ENCODE measurements around the gene ANXA3. TPM values are rescaled to one million over a fixed set of nuclear protein-coding genes. Genes with fewer than 3 reads are reported as not detected.

ANXA3 gene
- total RNA-seq, 4 donors from 2014 or later = 13.5 to 34.3 (median 21.2) TPM

GRCh38 chr4:78524009-78524408, 27.6 kb upstream of the ANXA3 start:
- 0 to 50% methylated on average over 1 of the region's 1 CpG for WGBS, 2 donors
- H3K4me3 ChIP-seq (ENCODE audit: low read depth, poor library complexity, severe bottlenecking) = no peak overlapping the region
- intact Hi-C loops (cut with DNase I; ENCODE audit: low total_unique reads) = no loop called here
- no peak for DNase-seq (ENCODE audit: low spot score in 2 of 2)
- TF ChIP-seq POLR2A (IDR thresholded peaks at IDR 0.05) (no peak), CTCF (IDR thresholded peaks at IDR 0.05) (no peak)

GRCh38 chr4:78525559-78525958, 26.0 kb upstream of the ANXA3 start:
- TF ChIP-seq CTCF (IDR thresholded peaks at IDR 0.05) = no peak
- TF ChIP-seq POLR2A (IDR thresholded peaks at IDR 0.05) = no peak
- 84 to 85% methylated on average over 3 of the region's 3 CpGs for WGBS, 2 donors
- no peak overlapping the region for H3K4me3 ChIP-seq (ENCODE audit: low read depth, poor library complexity, severe bottlenecking)
- intact Hi-C loops (cut with DNase I; ENCODE audit: low total_unique reads) = no loop called here
- no peak for DNase-seq (ENCODE audit: low spot score in 2 of 2)

- TF ChIP-seq POLR2A (IDR thresholded peaks at IDR 0.05) (no peak), CTCF (IDR thresholded peaks at IDR 0.05) (no peak)
- 93 to 100% methylated on average over 1 of the region's 1 CpG for WGBS, 2 donors
- intact Hi-C loops (cut with DNase I; ENCODE audit: low total_unique reads) = no loop called here
These were observed 24.5 kb upstream of the ANXA3 start for GRCh38 chr4:78527103-78527502.

GRCh38 chr4:78527555-78527954, 24.0 kb upstream of the ANXA3 start:
- no peak for TF ChIP-seq POLR2A (IDR thresholded peaks at IDR 0.05)
- no peak for TF ChIP-seq CTCF (IDR thresholded peaks at IDR 0.05)
- no peak for DNase-seq (ENCODE audit: low spot score in 2 of 2)
- intact Hi-C loops (cut with DNase I; ENCODE audit: low total_unique reads) = no loop called here
- no peak overlapping the region for H3K4me3 ChIP-seq (ENCODE audit: low read depth, poor library complexity, severe bottlenecking)
- WGBS, 2 donors = 72 to 77% methylated on average over 4 of the region's 4 CpGs

More at GRCh38 chr4:78527103-78527502, 24.5 kb upstream of the ANXA3 start:
- no peak overlapping the region for H3K4me3 ChIP-seq (ENCODE audit: low read depth, poor library complexity, severe bottlenecking)
- no peak for DNase-seq (ENCODE audit: low spot score in 2 of 2)

- TF ChIP-seq POLR2A (IDR thresholded peaks at IDR 0.05) (no peak), CTCF (IDR thresholded peaks at IDR 0.05) (no peak)
- no peak for DNase-seq (ENCODE audit: low spot score in 2 of 2)
- intact Hi-C loops (cut with DNase I; ENCODE audit: low total_unique reads) = no loop called here
- no peak overlapping the region for H3K4me3 ChIP-seq (ENCODE audit: low read depth, poor library complexity, severe bottlenecking)
- 60 to 72% methylated on average over 3 of the region's 3 CpGs for WGBS, 2 donors
These were observed 23.2 kb upstream of the ANXA3 start for GRCh38 chr4:78528327-78528726.

GRCh38 chr4:78529569-78530209, 21.9 kb upstream of the ANXA3 start:
- TF ChIP-seq POLR2A (IDR thresholded peaks at IDR 0.05) = no peak
- TF ChIP-seq CTCF (IDR thresholded peaks at IDR 0.05) = no peak
- intact Hi-C loops (cut with DNase I; ENCODE audit: low total_unique reads) = no loop called here

More at GRCh38 chr4:78529569-78530209, 21.9 kb upstream of the ANXA3 start:
- 63 to 89% methylated on average over 2 of the region's 2 CpGs for WGBS, 2 donors
- DNase-seq (ENCODE audit: low spot score in 2 of 2) = no peak
- H3K4me3 ChIP-seq (ENCODE audit: low read depth, poor library complexity, severe bottlenecking) = no peak overlapping the region
